Smooth muscle cell of the brain vasculature (primary cell): ENCODE data around the gene ARHGAP22.

ENCODE experiments used
- DNase-seq: peaks from one replicate; pipeline ENCODE4 v3.0.0-alpha.2; 2012; ENCODE audit warnings: low read depth, low spot score

ARHGAP22 gene

GRCh38 chr10:48607356-48608278 is 2.7 kb upstream of the ARHGAP22 start:
- no peak for DNase-seq

- peak; percentile 51 for DNase-seq
These were observed 1.9 kb upstream of the ARHGAP22 start for GRCh38 chr10:48606530-48607355.

DNA sequence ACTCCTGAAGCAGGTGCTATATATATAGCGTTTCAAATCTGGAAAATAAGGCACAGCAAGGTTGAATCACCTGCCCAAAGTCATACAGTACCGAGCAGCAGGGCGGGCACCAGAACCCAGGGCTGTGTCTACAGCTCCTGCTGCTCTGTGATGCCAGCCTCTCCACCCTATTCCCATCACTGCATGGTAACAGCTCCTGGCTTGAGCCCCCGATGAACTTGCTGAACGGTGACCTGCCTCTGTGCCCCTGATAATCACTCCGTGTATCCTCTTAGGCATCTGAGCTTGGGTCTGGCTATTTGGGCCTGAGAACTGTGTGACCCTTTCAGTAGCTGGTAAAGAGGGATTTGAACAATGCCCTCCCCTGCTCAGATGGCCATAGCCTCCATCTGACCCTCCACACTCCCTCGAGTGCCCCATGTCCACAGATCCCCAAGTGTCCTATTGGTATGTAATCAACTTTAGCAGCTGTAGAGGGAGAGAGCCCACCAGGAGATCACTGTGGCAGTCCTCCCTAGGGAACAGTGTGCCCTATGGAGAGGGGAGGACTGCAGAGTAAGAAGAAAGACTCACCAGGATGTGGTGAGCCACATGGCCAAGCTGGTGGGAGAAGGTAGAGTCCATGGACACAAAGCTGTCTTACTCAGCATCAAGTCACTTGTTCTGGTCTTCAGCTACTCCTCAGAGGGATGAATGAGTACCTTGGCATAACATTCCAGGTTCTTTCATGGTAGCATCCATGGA is 1.1 kb upstream of the ARHGAP22 start:
- no peak for DNase-seq

DNA sequence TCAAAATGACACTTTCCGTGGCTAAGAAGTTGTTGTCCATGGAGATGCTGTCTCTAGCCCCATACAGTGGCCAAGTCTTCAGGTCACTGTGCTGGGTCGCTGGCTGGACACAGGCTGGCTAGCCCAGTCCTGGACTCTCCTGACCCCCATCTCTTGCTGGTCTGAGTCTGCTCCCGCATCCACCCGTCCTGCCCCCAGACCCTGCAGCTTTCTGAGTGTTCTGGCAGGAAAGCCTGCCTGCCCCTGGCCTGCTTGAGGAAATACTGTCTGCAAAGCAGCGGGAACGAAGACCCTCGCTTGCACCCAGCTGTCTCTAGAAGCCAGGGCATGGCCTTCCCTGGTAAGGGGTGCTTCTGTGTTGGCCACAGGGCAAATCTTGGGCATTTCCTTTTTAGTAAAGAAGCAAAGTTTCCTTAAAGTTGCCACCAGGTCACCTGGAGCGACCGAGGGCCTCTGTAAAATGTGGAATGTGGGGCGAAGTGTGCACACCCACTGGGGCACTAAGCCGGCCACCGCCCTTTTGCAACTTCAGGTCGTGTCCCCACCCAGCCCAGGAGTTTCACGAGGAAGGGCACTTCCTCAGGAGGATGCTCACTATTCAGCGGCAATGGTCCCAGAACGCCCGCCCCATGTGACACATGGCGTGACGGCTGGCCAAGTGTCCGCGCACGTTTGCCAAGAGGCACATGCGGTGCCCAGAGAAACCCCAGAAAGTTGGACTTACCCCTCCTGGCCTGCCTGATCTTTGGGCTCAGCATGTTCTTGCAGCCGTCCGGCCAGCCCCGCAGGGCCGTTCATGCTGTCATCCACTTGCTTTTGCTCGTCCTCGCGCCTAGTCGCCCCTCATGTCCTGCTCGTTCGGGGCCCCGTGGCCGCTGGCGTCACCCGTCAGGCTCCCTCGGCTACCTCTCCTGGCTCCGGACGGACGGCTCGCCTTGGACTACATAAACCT is 558 bp downstream of the ARHGAP22 start:
- no peak for DNase-seq

GRCh38 chr10:48603421-48604038 is 1.3 kb downstream of the ARHGAP22 start:
- DNase-seq, result no peak

GRCh38 chr10:48602401-48603135 is 2.3 kb downstream of the ARHGAP22 start:
- DNase-seq, result no peak

GRCh38 chr10:48601789-48602188 is 3.1 kb downstream of the ARHGAP22 start:
- no peak for DNase-seq

- no peak for DNase-seq
These were observed 4.0 kb downstream of the ARHGAP22 start for GRCh38 chr10:48600645-48601505.

DNA sequence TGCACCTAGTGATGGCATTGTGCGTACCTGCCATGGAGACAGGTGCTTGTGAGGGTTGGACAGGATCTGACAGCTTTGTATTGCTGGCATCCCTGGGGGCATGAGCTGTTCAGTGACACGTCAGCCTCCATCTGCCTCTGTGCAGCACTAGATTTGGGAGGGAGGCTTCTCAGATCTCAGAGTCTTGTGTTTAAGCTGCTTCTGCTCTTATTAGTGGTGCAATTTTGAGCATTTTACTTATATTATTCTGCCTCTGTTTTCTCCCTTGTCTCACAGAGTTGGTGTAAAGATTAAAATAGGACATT is 5.1 kb downstream of the ARHGAP22 start:
- no peak for DNase-seq

- no peak for DNase-seq
These were observed 5.7 kb downstream of the ARHGAP22 start for GRCh38 chr10:48598936-48599829.

DNA sequence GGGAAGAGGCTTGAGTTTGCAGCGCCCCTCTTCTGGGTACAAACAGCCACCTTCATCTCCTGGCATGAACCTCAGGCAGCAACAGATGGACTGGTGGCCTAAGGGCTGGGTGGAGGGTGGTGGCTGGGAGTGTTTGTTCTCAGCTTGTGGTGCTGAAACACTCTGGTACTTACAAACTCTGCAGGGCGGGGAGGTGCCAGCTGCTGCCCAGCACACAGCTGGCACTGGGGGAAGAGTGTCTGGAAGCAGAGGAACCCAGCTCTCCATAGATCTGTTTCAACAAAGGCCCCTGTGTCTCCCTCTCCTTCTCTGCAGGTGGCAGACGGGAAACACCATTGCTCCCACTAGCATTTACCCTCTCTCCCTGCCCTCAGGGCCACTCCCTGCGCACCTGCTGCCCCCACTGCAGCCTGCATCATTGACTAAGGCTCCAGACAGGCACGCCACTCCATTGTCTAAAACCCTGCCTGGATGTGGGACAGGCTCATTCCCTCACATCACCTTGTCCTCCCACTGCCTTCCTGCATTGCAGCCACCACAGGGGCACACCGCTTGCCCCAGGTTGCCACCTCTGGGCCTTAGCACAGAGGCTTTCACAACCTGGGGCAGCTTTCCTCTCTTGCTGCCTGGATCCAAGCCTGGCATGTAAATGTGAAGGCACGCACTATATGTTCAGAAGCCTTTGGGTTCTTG is 6.5 kb downstream of the ARHGAP22 start:
- DNase-seq, result no peak

- no peak for DNase-seq
These were observed 9.3 kb downstream of the ARHGAP22 start for GRCh38 chr10:48595539-48595932.

DNA sequence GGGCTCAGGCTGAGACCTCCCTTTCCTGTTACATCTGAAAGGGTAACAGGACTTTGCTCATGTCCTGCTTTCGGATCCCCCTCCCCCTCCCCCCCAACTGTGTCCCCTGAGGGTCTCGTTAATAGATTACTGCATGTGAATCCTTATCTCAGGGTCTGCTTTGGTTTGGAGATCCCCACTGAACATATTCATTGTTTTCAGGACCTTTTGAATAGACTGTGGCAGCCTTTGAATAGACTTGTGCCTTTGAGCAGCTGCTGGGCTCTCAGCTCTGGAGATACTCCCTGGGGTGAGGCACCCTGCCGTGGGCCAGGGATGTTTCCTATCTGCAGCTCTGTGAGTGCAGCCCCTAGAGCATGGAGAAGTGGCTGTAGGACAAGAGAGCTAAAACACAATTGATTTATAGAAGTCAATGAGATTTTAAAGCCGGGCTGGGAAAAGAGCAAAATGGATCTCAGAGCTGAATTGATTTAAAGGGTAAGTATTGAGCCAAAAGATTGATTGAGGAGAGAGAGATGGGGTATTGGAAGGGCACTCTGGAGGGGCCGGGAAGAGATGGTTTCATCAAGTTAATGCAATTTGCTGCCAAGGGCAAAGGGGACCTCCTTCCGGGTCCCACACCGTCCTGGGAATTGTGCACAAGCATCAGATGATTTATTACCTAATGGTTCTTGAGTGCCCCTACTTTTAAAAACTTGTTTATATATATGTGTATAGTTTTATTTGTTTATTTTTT is 9.9 kb downstream of the ARHGAP22 start:
- peak; percentile 32 for DNase-seq

DNA sequence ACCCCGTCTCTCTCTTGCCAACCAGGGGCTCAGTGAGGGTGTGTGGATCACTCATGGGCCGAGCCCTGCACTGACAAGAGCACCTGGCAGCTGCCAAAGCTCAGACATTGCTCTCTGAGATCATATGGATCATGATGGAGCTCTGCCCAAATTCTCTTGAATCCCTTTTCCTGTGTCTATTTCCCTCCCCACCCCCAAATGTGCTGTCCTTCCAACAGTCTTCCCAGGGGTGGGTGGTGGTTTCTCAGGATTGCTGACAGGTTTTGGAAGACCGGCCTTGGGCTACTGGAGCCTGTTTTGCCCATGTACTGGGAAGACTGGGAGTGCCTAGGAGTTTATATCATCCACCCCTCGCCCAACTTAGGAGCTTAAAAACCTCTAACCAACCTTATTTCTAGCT is 10.5 kb downstream of the ARHGAP22 start:
- no peak for DNase-seq

DNA sequence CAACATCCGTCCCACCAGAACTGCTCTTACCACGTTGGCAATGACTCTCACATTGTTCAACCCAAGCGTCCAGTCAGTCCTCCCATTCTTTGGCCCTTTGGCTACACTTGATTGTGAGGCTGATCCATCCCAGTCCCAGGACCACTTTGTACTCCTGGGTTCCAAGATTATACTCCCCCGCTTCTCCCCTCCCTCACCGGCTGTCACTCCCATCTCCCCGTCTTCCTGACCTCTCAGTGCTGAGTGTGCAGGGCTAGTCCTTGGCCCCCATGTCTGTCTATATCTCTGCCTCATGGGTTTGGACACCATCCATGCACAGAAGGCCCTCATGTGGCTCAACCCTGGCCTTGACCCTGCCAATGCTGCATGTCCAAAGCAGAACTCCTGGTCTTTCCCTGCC is 12.5 kb downstream of the ARHGAP22 start:
- no peak for DNase-seq

DNA sequence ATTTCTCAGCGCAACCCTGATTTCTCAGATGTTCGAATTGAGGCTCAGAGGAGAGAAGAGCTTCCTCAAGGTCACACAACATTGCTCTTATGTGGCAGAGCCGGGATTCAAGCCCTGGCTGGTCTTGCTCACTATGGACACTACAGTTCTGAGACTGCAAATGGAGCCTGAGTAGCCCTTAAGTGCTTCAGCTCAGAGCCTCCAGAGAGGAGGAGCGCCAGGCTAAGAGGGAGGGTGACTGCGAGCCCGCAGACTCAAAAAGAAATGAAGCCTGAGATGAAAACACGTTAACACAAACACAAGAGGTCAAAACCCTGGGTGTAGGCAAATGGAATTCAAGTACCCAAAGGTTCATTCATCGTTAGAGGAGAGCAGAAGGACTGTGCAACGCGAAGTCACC is 13.9 kb downstream of the ARHGAP22 start:
- no peak for DNase-seq

- peak; percentile 64 for DNase-seq
These were observed 15.6 kb downstream of the ARHGAP22 start for GRCh38 chr10:48589266-48589665.
